Measurements from ENCODE around the gene PPM1B. TPM values are rescaled to one million over a fixed set of nuclear protein-coding genes. Genes with fewer than 3 reads are reported as not detected.

Gene PPM1B
- total RNA-seq: 56.2 TPM
- long read RNA-seq, transcript PPM1B-204 (6 exons, 3,877 nt): minor isoform, 33 of 130 reads
- long read RNA-seq, transcript PPM1B-201 (6 exons, 2,606 nt): major isoform, 87 of 130 reads
- long read RNA-seq, partial matches to known transcripts: 3 of 130 reads
- long read RNA-seq, other reads (novel, unspliced or antisense): 7 of 130 reads

DNA sequence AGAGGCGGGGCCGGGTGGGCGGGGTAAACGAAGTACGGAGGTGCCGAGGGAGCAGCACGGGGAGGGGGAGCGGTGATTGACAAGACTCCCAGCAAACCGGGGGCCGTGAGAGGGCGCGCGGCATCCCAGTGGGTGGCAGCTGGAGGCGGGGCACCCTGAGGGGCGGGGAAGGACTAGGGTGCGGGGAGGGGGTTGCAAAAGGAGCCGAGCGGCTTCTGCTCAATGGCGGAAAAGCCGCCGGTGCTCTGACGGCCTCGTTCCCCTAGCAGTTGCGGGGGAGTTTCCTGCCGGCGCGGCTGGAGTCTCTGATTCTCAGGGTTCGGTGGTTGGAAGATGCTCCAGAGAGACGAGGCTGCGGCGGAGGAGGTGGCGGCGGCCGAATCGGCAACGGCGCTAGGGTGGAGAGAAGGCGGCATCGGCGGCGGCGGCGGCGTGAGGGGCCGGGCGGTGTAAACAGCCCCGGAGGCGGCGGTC, at the start of gene PPM1B:
Gene PPM1B (plus strand): TSS at position 195 of the 474 bp plus-strand sequence. CDS start 32,325 bp downstream, outside the sequence.
- Histone ChIP-seq H3K9me3 (replicated peaks) (peaks cover 7% of the 10 kb centered on the region), H3K4me3 (peak within 1 kb of the TSS; percentile 98), H3K27me3 (ENCODE audit: low read depth) (no peaks in the 10 kb centered on the region), H3K4me1 (peaks cover 45% of the 10 kb centered on the region), H3K36me3 (no peaks in the 10 kb centered on the region), H3K27ac (replicated peaks) (peak within 1 kb of the TSS; percentile 99)
- no peak for TF ChIP-seq CTCF (IDR thresholded peaks at IDR 0.05; ENCODE audit: borderline replicate concordance)
- peak; percentile 100 for DNase-seq
- intact Hi-C loops (cut with micrococcal nuclease): no loop called here

- Histone ChIP-seq H3K36me3 (no peaks in the 10 kb centered on the region), H3K4me3 (no peak overlapping the region), H3K27me3 (ENCODE audit: low read depth) (no peaks in the 10 kb centered on the region), H3K9me3 (replicated peaks) (no peaks in the 10 kb centered on the region), H3K27ac (replicated peaks) (no peak overlapping the region), H3K4me1 (no peaks in the 10 kb centered on the region)
- TF ChIP-seq CTCF (IDR thresholded peaks at IDR 0.05; ENCODE audit: borderline replicate concordance): no peak
- no peak for DNase-seq
- intact Hi-C loops (cut with micrococcal nuclease): no loop called here
Measured at GRCh38 chr2:44119878-44120277, 48.8 kb upstream of the PPM1B start.

- Histone ChIP-seq H3K27me3 (ENCODE audit: low read depth) (no peaks in the 10 kb centered on the region), H3K4me3 (no peak overlapping the region), H3K36me3 (no peaks in the 10 kb centered on the region), H3K9me3 (replicated peaks) (no peaks in the 10 kb centered on the region), H3K4me1 (no peaks in the 10 kb centered on the region), H3K27ac (replicated peaks) (no peak overlapping the region)
- no peak for TF ChIP-seq CTCF (IDR thresholded peaks at IDR 0.05; ENCODE audit: borderline replicate concordance)
- intact Hi-C loops (cut with micrococcal nuclease): no loop called here
- DNase-seq: no peak
Measured at GRCh38 chr2:44120428-44120827, 48.2 kb upstream of the PPM1B start.

DNA sequence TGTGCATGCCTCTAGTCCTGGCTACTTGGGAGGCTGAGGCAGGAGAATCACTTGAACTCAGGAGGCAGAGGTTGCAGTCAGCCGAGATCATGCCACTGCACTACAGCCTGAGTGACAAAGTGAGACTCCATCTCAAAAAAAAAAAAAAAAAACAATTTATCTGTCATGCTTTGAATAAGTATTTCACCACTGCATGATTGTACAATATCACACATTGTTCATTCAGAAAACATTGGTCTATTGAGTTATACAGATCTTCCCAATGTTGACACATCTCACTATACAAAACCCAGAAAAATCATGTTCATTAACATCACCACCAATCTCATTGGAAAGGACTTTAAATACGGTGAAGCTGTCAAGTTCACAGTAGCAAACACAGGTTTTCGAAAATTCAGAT, 46.8 kb upstream of the PPM1B start:
- Histone ChIP-seq H3K4me3 (no peak overlapping the region), H3K27me3 (ENCODE audit: low read depth) (no peaks in the 10 kb centered on the region), H3K36me3 (no peaks in the 10 kb centered on the region), H3K4me1 (no peaks in the 10 kb centered on the region), H3K27ac (replicated peaks) (no peak overlapping the region), H3K9me3 (replicated peaks) (no peaks in the 10 kb centered on the region)
- intact Hi-C loops (cut with micrococcal nuclease): no loop called here
- DNase-seq: no peak
- TF ChIP-seq CTCF (IDR thresholded peaks at IDR 0.05; ENCODE audit: borderline replicate concordance): no peak

DNA sequence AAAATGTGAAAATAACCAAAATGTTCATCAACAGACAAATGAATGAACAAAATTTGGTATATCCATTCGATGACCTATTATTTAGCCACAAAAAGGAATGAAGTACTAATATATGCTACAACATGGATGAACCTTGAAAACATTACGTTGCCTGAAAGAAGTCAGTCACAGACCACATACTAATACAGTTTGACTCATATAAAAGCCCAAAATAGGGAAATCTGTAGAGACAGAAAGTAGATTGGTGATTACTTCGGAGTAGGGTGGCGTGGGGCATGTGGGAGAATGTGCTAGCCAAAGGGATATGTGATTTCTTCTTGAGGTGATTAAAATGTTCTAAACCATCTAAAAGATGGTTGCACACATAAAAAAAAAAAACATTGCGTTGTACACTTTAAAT, 44.2 kb upstream of the PPM1B start:
- H3K9me3 ChIP-seq (replicated peaks): no peaks in the 10 kb centered on the region
- no peaks in the 10 kb centered on the region for H3K4me1 ChIP-seq
- H3K27ac ChIP-seq (replicated peaks): no peak overlapping the region
- no peak overlapping the region for H3K4me3 ChIP-seq
- intact Hi-C loops (cut with micrococcal nuclease): no loop called here
- no peaks in the 10 kb centered on the region for H3K36me3 ChIP-seq
- TF ChIP-seq CTCF (IDR thresholded peaks at IDR 0.05; ENCODE audit: borderline replicate concordance): no peak
- no peak for DNase-seq
- H3K27me3 ChIP-seq (ENCODE audit: low read depth): no peaks in the 10 kb centered on the region

Data from left ventricle myocardium inferior (tissue), 1 donor.